WTC11 (cell line): Measurements from ENCODE around the gene ZNF322. TPM values are rescaled to one million over a fixed set of nuclear protein-coding genes. Genes with fewer than 3 reads are reported as not detected.

Experiments used
- ATAC-seq: fragments of 200-7000 bp; cut with Tn5 transposase; 2 replicates; pipeline ENCODE4 v1.10.0; 2021; ENCODE audit warnings: mild to moderate bottlenecking, moderate library complexity
- CTCF ChIA-PET: fragments of 300-600 bp; sonication (Branson Sonifier 250); formaldehyde crosslinking; loops from one replicate; lab custom pipeline; 2021; ENCODE audit warnings: antibody characterized with exemption; lab: Charles Lee
- POLR2A ChIA-PET: fragments of 350-600 bp; sonication (Branson Sonifier 250); formaldehyde crosslinking; loops from one replicate; lab custom pipeline; 2021; ENCODE audit warnings: antibody characterized with exemption; lab: Charles Lee
- DNase-seq: peaks from one replicate; pipeline ENCODE4 v3.0.0; 2021; ENCODE audit warnings: low spot score
- H3K27ac Mint-ChIP-seq: 2 replicates; pipeline ENCODE4 v1.8.0; 2021; ENCODE audit warnings: mixed read lengths
- H3K27me3 Mint-ChIP-seq: 2 replicates; pipeline ENCODE4 v1.8.0; 2021; ENCODE audit warnings: low read depth, mild to moderate bottlenecking, moderate library complexity, mixed read lengths
- H3K36me3 Mint-ChIP-seq: 2 replicates; pipeline ENCODE4 v1.8.0; 2021; ENCODE audit warnings: mixed read lengths
- H3K4me1 Mint-ChIP-seq: 2 replicates; pipeline ENCODE4 v1.8.0; 2022; ENCODE audit warnings: mixed read lengths
- H3K4me3 Mint-ChIP-seq: 2 replicates; pipeline ENCODE4 v1.8.0; 2021; ENCODE audit warnings: mild to moderate bottlenecking, moderate library complexity, mixed read lengths
- H3K9me3 Mint-ChIP-seq: 2 replicates; pipeline ENCODE4 v1.8.0; 2021; ENCODE audit warnings: mixed read lengths
- AFF4 ChIP-seq: sonication (generic); formaldehyde crosslinking; IDR thresholded peaks from 2 replicates; pipeline ENCODE4 v1.8.1; 2023; ENCODE audit warnings: mild to moderate bottlenecking, missing genetic modification reagents, borderline replicate concordance
- ATF3 ChIP-seq: sonication (generic); formaldehyde crosslinking; conservative IDR thresholded peaks from 2 replicates; pipeline ENCODE4 v1.8.1; 2022; ENCODE audit warnings: mild to moderate bottlenecking, missing genetic modification reagents
- CREB1 ChIP-seq: sonication (generic); formaldehyde crosslinking; IDR thresholded peaks from 2 replicates; pipeline ENCODE4 v1.8.0; 2023; ENCODE audit warnings: mild to moderate bottlenecking, missing genetic modification reagents
- E2F4 ChIP-seq: sonication (generic); formaldehyde crosslinking; IDR thresholded peaks from 2 replicates; pipeline ENCODE4 v1.8.1; 2022; ENCODE audit warnings: low read depth, mild to moderate bottlenecking, moderate library complexity, missing genetic modification reagents, borderline replicate concordance
- ELF4 ChIP-seq: sonication (generic); formaldehyde crosslinking; IDR thresholded peaks from 2 replicates; pipeline ENCODE4 v1.8.1; 2022; ENCODE audit warnings: low read depth, mild to moderate bottlenecking, moderate library complexity, missing genetic modification reagents
- EMX1 ChIP-seq: fragments of 250-450 bp; sonication (Bioruptor Pico); IDR thresholded peaks from 2 replicates; pipeline ENCODE4 v1.8.0; 2021; ENCODE audit warnings: mild to moderate bottlenecking
- FOXP1 ChIP-seq: sonication (generic); formaldehyde crosslinking; IDR thresholded peaks from 2 replicates; pipeline ENCODE4 v1.8.0; 2022; ENCODE audit warnings: missing genetic modification reagents, mild to moderate bottlenecking, moderate library complexity, borderline replicate concordance
- MLX ChIP-seq: sonication (generic); formaldehyde crosslinking; IDR thresholded peaks from 2 replicates; pipeline ENCODE4 v1.8.1; 2023; ENCODE audit warnings: mild to moderate bottlenecking, missing genetic modification reagents, moderate library complexity
- NFATC4 ChIP-seq: fragments of 250-450 bp; sonication (Bioruptor Pico); IDR thresholded peaks from 2 replicates; pipeline ENCODE4 v1.9.0; 2021; ENCODE audit warnings: mild to moderate bottlenecking
- NFE2L1 ChIP-seq: sonication (generic); formaldehyde crosslinking; IDR thresholded peaks from 2 replicates; pipeline ENCODE4 v1.8.1; 2023; ENCODE audit warnings: missing genetic modification reagents
- NR1H2 ChIP-seq: sonication (generic); formaldehyde crosslinking; IDR thresholded peaks from 2 replicates; pipeline ENCODE4 v1.9.0; 2021; ENCODE audit warnings: mild to moderate bottlenecking, moderate library complexity, missing genetic modification reagents
- OVOL2 ChIP-seq: fragments of 250-450 bp; sonication (Bioruptor Pico); IDR thresholded peaks from 2 replicates; pipeline ENCODE4 v1.9.0; 2021; ENCODE audit warnings: mild to moderate bottlenecking, borderline replicate concordance
- PREB ChIP-seq: sonication (generic); formaldehyde crosslinking; IDR thresholded peaks from 2 replicates; pipeline ENCODE4 v1.8.1; 2022; ENCODE audit warnings: mild to moderate bottlenecking, missing genetic modification reagents, moderate library complexity, borderline replicate concordance
- PRRX2 ChIP-seq: fragments of 250-450 bp; sonication (Bioruptor Pico); IDR thresholded peaks from 2 replicates; pipeline ENCODE4 v1.8.0; 2021; ENCODE audit warnings: mild to moderate bottlenecking
- ZBTB43 ChIP-seq: sonication (generic); formaldehyde crosslinking; IDR thresholded peaks from 2 replicates; pipeline ENCODE4 v1.8.1; 2023; ENCODE audit warnings: mild to moderate bottlenecking, missing genetic modification reagents
- ZNF263 ChIP-seq: sonication (generic); formaldehyde crosslinking; IDR thresholded peaks from 2 replicates; pipeline ENCODE4 v1.8.1; 2022; ENCODE audit warnings: low read depth, mild to moderate bottlenecking, moderate library complexity, missing genetic modification reagents
- ZNF281 ChIP-seq: sonication (generic); formaldehyde crosslinking; IDR thresholded peaks from 2 replicates; pipeline ENCODE4 v1.8.0; 2023; ENCODE audit warnings: mild to moderate bottlenecking, missing genetic modification reagents
- ZNF317 ChIP-seq: sonication (generic); formaldehyde crosslinking; IDR thresholded peaks from 2 replicates; pipeline ENCODE4 v1.8.1; 2023; ENCODE audit warnings: low read depth, mild to moderate bottlenecking, moderate library complexity, missing genetic modification reagents, borderline replicate concordance
- ZNF423 ChIP-seq: fragments of 250-450 bp; sonication (Bioruptor Pico); IDR thresholded peaks from 2 replicates; pipeline ENCODE4 v2.1.2; 2022; ENCODE audit warnings: mild to moderate bottlenecking, moderate library complexity
- ZNF425 ChIP-seq: fragments of 250-450 bp; sonication (Bioruptor Pico); conservative IDR thresholded peaks from 2 replicates; pipeline ENCODE4 v1.9.0; 2021; ENCODE audit warnings: mild to moderate bottlenecking
- total RNA-seq: library from RNA; stranded (reverse); gene quantifications from 3 replicates; pipeline ENCODE4 v1.2.3, GENCODE V29; 2021

ZNF322 gene
- total RNA-seq, 1 experiment from 2014 or later, result 42.9 TPM

- no peak for TF ChIP-seq AFF4
- no peak for TF ChIP-seq E2F4 (CRISPR knock-in tag)
- TF ChIP-seq EMX1 (CRISPR knock-in tag), result no peak
- no peak for TF ChIP-seq OVOL2
- TF ChIP-seq ZNF263 (CRISPR knock-in tag), result no peak
- no peak for TF ChIP-seq ZNF423 (CRISPR knock-in tag)
- TF ChIP-seq ATF3 (CRISPR knock-in tag), result no peak
- TF ChIP-seq, all 79 proteins: peak for 0
These were observed 8.3 kb downstream of the ZNF322 start (continued) for GRCh38 chr6:26651133-26651781.

GRCh38 chr6:26646074-26646473 is 13.5 kb downstream of the ZNF322 start:
- no peak for ATAC-seq
- Mint-ChIP-seq H3K9me3 (peaks cover 12% of the 10 kb centered on the region), H3K36me3 (peaks cover 40% of the 10 kb centered on the region), H3K4me3 (no peak overlapping the region), H3K27ac (no peak overlapping the region), H3K4me1 (no peaks in the 10 kb centered on the region), H3K27me3 (no peaks in the 10 kb centered on the region)
- TF ChIP-seq NFE2L1, result no peak
- no peak for TF ChIP-seq ZNF425 (CRISPR knock-in tag)
- TF ChIP-seq ZNF317, result no peak
- no peak for TF ChIP-seq ELF4 (CRISPR knock-in tag)
- no peak for TF ChIP-seq NR1H2 (CRISPR knock-in tag)
- TF ChIP-seq NFATC4 (CRISPR knock-in tag), result no peak
- ChIA-PET CTCF (no interaction called here), POLR2A (no interaction called here)
- DNase-seq, result no peak

- no peaks in the 10 kb centered on the region for H3K27me3 Mint-ChIP-seq
- H3K36me3 Mint-ChIP-seq, result peaks cover 51% of the 10 kb centered on the region
- H3K9me3 Mint-ChIP-seq, result peaks cover 14% of the 10 kb centered on the region
- POLR2A ChIA-PET, result no interaction called here
- no peak for DNase-seq
- H3K4me3 Mint-ChIP-seq, result no peak overlapping the region
- ATAC-seq, result no peak
- CTCF ChIA-PET, result no interaction called here
- no peak overlapping the region for H3K27ac Mint-ChIP-seq
- H3K4me1 Mint-ChIP-seq, result no peaks in the 10 kb centered on the region
- TF ChIP-seq PRRX2 (CRISPR knock-in tag), result no peak
- no peak for TF ChIP-seq ZNF281
- TF ChIP-seq FOXP1, result no peak
- no peak for TF ChIP-seq ZBTB43 (CRISPR knock-in tag)
- no peak for TF ChIP-seq PREB
- no peak for TF ChIP-seq EMX1 (CRISPR knock-in tag)
- TF ChIP-seq CREB1 (CRISPR knock-in tag), result no peak
- no peak for TF ChIP-seq MLX (CRISPR knock-in tag)
These were observed 18.7 kb downstream of the ZNF322 start for GRCh38 chr6:26640806-26641205.
